ENCODE results near the gene ANKFY1.

ANKFY1 gene

GRCh38 chr17:4159761-4160160 lies 104.0 kb downstream of the ANKFY1 start:
- Mint-ChIP-seq H3K4me1 (peaks cover 14% of the 10 kb centered on the region), H3K27ac (peak overlapping the region; percentile 16), H3K36me3 (peaks cover 13% of the 10 kb centered on the region), H3K4me3 (no peak overlapping the region), H3K27me3 (no peaks in the 10 kb centered on the region), H3K9me3 (no peaks in the 10 kb centered on the region)
- CTCF ChIA-PET: no interaction called here
- DNase-seq: no peak

DNA sequence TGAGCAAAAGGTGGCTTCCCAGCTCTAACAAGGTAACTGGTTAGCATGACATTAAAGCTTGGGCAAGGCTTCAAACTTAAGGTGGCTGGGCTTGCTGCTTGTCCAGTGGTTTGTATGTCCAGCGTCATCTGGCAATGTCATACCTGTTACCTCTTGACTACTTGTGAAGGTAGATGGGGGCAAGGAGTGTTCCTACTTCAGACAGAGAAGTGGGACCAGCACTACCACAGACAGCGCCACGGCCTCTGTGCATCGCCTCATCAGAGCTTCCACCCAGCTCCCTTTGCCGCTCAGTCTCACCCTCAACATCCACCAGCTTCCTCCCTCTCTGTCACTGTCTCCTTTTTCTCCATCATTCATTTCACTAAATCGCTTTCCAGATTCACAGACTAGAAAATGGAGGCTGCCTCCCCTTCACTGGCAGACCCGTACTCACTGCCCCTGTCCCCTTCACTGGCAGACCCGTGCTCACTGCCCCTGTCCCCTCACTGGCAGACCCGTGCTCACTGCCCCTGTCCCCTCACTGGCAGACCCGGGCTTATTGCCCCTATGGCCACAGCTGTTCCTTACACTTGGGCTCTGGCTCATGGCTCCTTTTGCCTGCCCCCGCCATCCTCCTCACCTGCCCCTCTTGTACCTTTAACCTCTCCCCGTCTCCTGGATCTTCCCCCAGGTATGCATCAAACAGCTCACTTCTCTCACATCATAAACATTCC lies 106.0 kb downstream of the ANKFY1 start:
- H3K27me3 Mint-ChIP-seq: no peaks in the 10 kb centered on the region
- no peak overlapping the region for H3K4me3 Mint-ChIP-seq
- H3K27ac Mint-ChIP-seq: no peak overlapping the region
- no peak for DNase-seq
- peaks cover 14% of the 10 kb centered on the region for H3K4me1 Mint-ChIP-seq
- CTCF ChIA-PET: interaction anchor here (1.2 to 2.5 kb wide), 2 partner anchors 11 to 18 kb away, joined by 3 to 5 read pairs; no protein-coding TSS in a partner anchor
- peaks cover 7% of the 10 kb centered on the region for H3K36me3 Mint-ChIP-seq
- no peaks in the 10 kb centered on the region for H3K9me3 Mint-ChIP-seq

DNA sequence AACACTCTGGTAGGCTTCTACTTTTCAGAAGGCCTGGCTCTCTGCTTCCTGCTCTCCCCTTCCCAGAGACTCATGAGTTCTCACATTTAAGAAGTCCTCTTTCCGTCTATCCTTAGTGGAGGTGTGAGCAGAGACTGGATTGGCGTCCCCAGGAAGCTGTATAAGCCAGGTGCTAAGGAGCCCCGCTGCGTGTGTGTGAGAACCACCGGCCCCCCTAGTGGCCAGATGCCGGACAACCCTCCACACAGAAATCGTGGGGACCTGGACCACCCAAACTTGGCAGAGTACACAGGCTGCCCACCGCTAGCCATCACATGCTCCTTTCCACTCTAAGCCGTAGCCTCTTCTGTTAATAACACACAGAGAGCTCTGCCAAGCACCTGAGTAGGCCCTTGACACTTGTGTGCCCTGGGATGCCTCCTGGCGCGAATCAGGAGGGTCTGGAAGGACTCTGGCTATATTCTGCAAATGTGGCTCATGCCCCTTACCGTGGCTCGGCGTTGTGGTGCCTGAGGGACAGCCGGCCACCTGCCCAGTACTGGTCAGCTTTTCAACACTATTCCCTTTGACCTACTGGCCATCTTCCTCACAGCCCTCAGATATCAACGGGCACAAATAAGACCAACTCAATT lies 106.9 kb downstream of the ANKFY1 start:
- H3K9me3 Mint-ChIP-seq: no peaks in the 10 kb centered on the region
- H3K27ac Mint-ChIP-seq: no peak overlapping the region
- no peaks in the 10 kb centered on the region for H3K27me3 Mint-ChIP-seq
- H3K36me3 Mint-ChIP-seq: peaks cover 7% of the 10 kb centered on the region
- no peak overlapping the region for H3K4me3 Mint-ChIP-seq
- no peak for DNase-seq
- CTCF ChIA-PET: interaction anchor here (2.5 kb wide), 1 partner anchor 19 kb away, joined by 5 read pairs; no protein-coding TSS in a partner anchor
- peaks cover 10% of the 10 kb centered on the region for H3K4me1 Mint-ChIP-seq

DNA sequence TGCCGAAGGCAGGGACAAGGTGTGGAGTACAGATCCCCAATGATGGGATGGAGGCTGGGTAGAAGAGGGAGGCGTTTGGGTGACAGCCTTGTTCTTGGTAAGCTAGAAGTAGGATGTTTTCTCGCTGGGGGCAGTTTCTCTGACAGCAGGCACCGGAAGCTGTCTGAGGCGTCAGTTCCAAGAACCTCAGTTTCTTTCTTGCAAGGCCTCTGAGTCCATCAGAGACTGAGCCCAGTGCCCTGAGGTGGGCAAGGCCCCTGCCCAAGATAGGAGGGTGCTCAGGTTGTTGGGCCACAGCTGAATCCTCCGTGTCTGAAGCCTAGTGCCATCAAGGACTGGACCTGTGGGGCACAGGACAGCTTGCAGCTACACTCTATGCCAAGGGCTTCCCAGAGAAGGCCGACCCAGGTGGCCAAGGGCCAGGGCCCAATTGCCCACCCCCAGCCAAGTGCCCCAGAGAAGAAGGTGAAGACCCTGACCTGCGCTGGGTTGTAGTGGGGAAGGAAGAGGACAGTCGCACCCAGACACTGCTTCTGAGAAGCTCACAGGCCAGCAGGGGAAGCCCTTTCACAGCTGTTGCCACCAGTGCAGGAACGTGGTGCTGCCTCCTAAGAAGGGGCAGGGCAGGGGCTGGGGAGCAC lies 107.7 kb downstream of the ANKFY1 start:
- H3K9me3 Mint-ChIP-seq: no peaks in the 10 kb centered on the region
- no peaks in the 10 kb centered on the region for H3K27me3 Mint-ChIP-seq
- H3K4me3 Mint-ChIP-seq: no peak overlapping the region
- H3K36me3 Mint-ChIP-seq: peaks cover 7% of the 10 kb centered on the region
- H3K4me1 Mint-ChIP-seq: peaks cover 3% of the 10 kb centered on the region
- CTCF ChIA-PET: interaction anchor here (2.5 kb wide), 1 partner anchor 20 kb away, joined by 5 read pairs; no protein-coding TSS in a partner anchor
- no peak for DNase-seq
- peak overlapping the region; percentile 71 for H3K27ac Mint-ChIP-seq

DNA sequence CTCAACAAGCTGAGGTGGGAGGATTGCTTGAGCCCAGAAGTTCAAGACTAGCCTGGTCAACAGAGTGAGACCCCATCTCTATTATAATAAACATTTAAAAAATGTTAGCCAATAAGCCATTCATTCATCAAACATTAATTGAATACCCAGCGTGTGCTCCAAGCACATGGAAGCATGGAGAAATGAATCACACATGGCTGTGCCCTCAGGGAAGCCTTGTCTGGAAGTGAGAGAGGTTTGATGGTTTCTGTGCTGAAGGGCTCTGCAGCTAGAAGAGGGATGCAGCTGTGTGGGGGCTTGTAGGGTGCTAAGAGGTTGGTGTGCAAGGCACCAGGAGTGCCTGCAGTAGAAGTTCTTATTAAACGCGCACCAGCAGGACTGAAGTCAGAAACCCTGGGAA lies 109.6 kb downstream of the ANKFY1 start:
- Mint-ChIP-seq H3K27ac (no peak overlapping the region), H3K4me3 (no peak overlapping the region), H3K9me3 (no peaks in the 10 kb centered on the region), H3K27me3 (no peaks in the 10 kb centered on the region), H3K4me1 (no peaks in the 10 kb centered on the region), H3K36me3 (peaks cover 7% of the 10 kb centered on the region)
- CTCF ChIA-PET: no interaction called here
- DNase-seq: no peak

- CTCF ChIA-PET: no interaction called here
- Mint-ChIP-seq H3K4me3 (no peak overlapping the region), H3K36me3 (peaks cover 2% of the 10 kb centered on the region), H3K9me3 (no peaks in the 10 kb centered on the region), H3K27me3 (no peaks in the 10 kb centered on the region), H3K4me1 (no peaks in the 10 kb centered on the region), H3K27ac (no peak overlapping the region)
- DNase-seq: no peak
These were observed 111.3 kb downstream of the ANKFY1 start for GRCh38 chr17:4152471-4152870.

- no peaks in the 10 kb centered on the region for H3K27me3 Mint-ChIP-seq
- H3K36me3 Mint-ChIP-seq: peaks cover 2% of the 10 kb centered on the region
- peaks cover 9% of the 10 kb centered on the region for H3K4me1 Mint-ChIP-seq
- no peaks in the 10 kb centered on the region for H3K9me3 Mint-ChIP-seq
- CTCF ChIA-PET: interaction anchor here (0.8 kb wide), 1 partner anchor 11 kb away, joined by 3 read pairs; no protein-coding TSS in a partner anchor
- no peak for DNase-seq
- H3K4me3 Mint-ChIP-seq: no peak overlapping the region
- no peak overlapping the region for H3K27ac Mint-ChIP-seq
These were observed 113.7 kb downstream of the ANKFY1 start for GRCh38 chr17:4150096-4150495.

GRCh38 chr17:4148611-4149308 lies 115.0 kb downstream of the ANKFY1 start:
- H3K4me3 Mint-ChIP-seq: no peak overlapping the region
- no peaks in the 10 kb centered on the region for H3K27me3 Mint-ChIP-seq
- H3K36me3 Mint-ChIP-seq: peaks cover 2% of the 10 kb centered on the region
- no peaks in the 10 kb centered on the region for H3K9me3 Mint-ChIP-seq
- DNase-seq: no peak
- CTCF ChIA-PET: no interaction called here
- peaks cover 20% of the 10 kb centered on the region for H3K4me1 Mint-ChIP-seq
- peak overlapping the region; percentile 43 for H3K27ac Mint-ChIP-seq

DNA sequence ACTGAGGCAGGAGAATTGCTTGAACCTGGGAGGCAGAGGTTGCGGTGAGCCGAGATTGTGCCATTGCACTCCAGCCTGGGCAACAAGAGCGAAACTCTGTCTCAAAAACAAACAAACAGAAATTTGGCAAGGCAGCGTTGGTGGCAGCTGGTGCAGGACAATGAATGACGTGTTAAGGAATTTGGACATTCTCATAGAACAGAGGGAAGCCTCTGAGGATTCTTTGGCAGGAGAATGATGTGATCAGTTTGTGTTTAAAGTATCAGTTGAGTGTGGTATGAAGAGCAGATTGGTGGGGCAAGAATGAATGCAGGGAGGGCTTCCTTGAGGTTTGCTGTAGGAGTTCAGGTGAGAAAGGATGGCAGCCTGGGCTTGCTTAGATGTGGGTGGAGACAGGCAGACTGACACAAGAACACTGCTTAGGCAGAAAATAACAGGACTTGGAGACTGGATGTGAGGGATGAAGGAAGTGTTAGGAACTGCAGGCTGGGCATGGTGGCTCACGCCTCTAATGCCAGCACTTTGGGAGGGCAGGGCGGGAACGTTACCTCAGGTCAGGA lies 115.9 kb downstream of the ANKFY1 start:
- Mint-ChIP-seq H3K4me3 (no peak overlapping the region), H3K36me3 (no peaks in the 10 kb centered on the region), H3K27ac (no peak overlapping the region), H3K4me1 (peaks cover 20% of the 10 kb centered on the region), H3K27me3 (no peaks in the 10 kb centered on the region), H3K9me3 (no peaks in the 10 kb centered on the region)
- CTCF ChIA-PET: no interaction called here
- DNase-seq: no peak

GRCh38 chr17:4146641-4147040 lies 117.1 kb downstream of the ANKFY1 start:
- Mint-ChIP-seq H3K36me3 (no peaks in the 10 kb centered on the region), H3K9me3 (no peaks in the 10 kb centered on the region), H3K4me3 (no peak overlapping the region), H3K27me3 (no peaks in the 10 kb centered on the region), H3K27ac (no peak overlapping the region), H3K4me1 (peaks cover 25% of the 10 kb centered on the region)
- CTCF ChIA-PET: no interaction called here
- DNase-seq: no peak

- no peak for DNase-seq
- H3K27ac Mint-ChIP-seq: peak overlapping the region; percentile 100
- peaks cover 46% of the 10 kb centered on the region for H3K4me1 Mint-ChIP-seq
- no peaks in the 10 kb centered on the region for H3K9me3 Mint-ChIP-seq
- peaks cover 10% of the 10 kb centered on the region for H3K36me3 Mint-ChIP-seq
- CTCF ChIA-PET: no interaction called here
- no peaks in the 10 kb centered on the region for H3K27me3 Mint-ChIP-seq
- peak overlapping the region; percentile 95 for H3K4me3 Mint-ChIP-seq
These were observed 119.4 kb downstream of the ANKFY1 start for GRCh38 chr17:4144422-4144747.

- H3K27me3 Mint-ChIP-seq: no peaks in the 10 kb centered on the region
- DNase-seq: peak; percentile 93
- CTCF ChIA-PET: interaction anchor here (0.6 to 0.7 kb wide), 2 partner anchors 104 to 1634 kb away, joined by 3 read pairs; no protein-coding TSS in a partner anchor
- H3K36me3 Mint-ChIP-seq: peaks cover 12% of the 10 kb centered on the region
- H3K4me3 Mint-ChIP-seq: peak overlapping the region; percentile 95
- peak overlapping the region; percentile 100 for H3K27ac Mint-ChIP-seq
- H3K4me1 Mint-ChIP-seq: peaks cover 49% of the 10 kb centered on the region
- H3K9me3 Mint-ChIP-seq: no peaks in the 10 kb centered on the region
These were observed 120.0 kb downstream of the ANKFY1 start for GRCh38 chr17:4143563-4144421.

- DNase-seq: peak; percentile 61
- Mint-ChIP-seq H3K36me3 (peaks cover 12% of the 10 kb centered on the region), H3K4me1 (peaks cover 56% of the 10 kb centered on the region), H3K27me3 (no peaks in the 10 kb centered on the region), H3K27ac (peak overlapping the region; percentile 100), H3K4me3 (peak overlapping the region; percentile 95), H3K9me3 (no peaks in the 10 kb centered on the region)
- CTCF ChIA-PET: interaction anchor here (0.9 kb wide), 1 partner anchor 34 kb away, joined by 3 read pairs; no protein-coding TSS in a partner anchor
These were observed 121.5 kb downstream of the ANKFY1 start for GRCh38 chr17:4142107-4142900.

Data from activated naive CD4-positive, alpha-beta T cell treated with anti-CD3 and anti-CD28 coated beads, Interleukin-2, amount 10 ng/mL, durations not matched to agents 7 days and 5 days (primary cell).